RWPE1 (cell line): ENCODE measurements around the gene CSMD2.

ENCODE experiments used
- CTCF ChIA-PET: fragments of 350-600 bp; sonication (Branson Sonifier 250); formaldehyde crosslinking; extraction: SDS; loops from one replicate; lab custom pipeline; 2021; lab: Yijun Ruan, JAX
- POLR2A ChIA-PET: fragments of 400-600 bp; formaldehyde crosslinking; extraction: SDS; loops from one replicate; lab custom pipeline; 2020; ENCODE audit warnings: antibody characterized with exemption; ENCODE audit not compliant: low non-redundant PET; lab: Yijun Ruan, JAX
- DNase-seq: peaks from one replicate; pipeline ENCODE4 v3.0.0; 2012; ENCODE audit warnings: low spot score
- H3K27ac ChIP-seq: fragments of 450-650 bp; 2 replicates; pipeline ENCODE4 v1.5.1; 2017
- TF ChIP-seq, protein P1 (sequence below): fragments of 450-650 bp; conservative IDR thresholded peaks from 2 replicates; pipeline ENCODE4 v1.5.1; 2017; ENCODE audit warnings: low read depth, mild to moderate bottlenecking

Gene CSMD2

DNA sequence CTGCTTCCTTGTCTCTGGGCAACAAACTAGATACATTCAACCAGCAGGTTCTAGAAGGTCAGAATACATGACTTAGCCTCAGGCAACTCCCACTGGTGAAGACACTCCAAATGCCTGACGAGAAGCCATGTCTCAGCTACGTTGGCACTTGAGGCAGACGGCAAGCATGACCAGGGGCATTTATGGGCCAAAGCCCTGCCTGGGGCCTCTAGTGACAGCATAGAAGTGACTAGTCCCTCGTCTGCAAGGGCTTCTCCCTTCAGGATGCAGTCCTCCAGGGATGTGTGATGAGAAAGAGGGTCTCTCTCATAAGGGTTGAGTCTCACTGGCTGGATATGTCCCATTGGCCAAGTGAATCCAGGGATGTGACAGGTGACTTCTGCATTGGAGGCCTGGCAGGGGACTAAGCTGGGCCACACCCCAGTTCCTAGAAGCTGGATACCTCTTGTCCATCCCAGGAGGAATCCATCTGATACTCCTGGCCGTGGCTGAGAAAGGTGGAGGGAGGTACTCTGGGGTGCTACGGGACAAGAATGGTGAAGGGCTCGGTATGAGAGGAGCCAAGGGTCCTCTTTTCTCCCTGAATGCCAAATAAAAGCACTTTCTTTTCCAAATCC is 449.7 kb downstream of the CSMD2 start:
- POLR2A ChIA-PET, result no interaction called here
- CTCF ChIA-PET, result no interaction called here
- no peak for DNase-seq
- TF ChIP-seq, protein P1, sequence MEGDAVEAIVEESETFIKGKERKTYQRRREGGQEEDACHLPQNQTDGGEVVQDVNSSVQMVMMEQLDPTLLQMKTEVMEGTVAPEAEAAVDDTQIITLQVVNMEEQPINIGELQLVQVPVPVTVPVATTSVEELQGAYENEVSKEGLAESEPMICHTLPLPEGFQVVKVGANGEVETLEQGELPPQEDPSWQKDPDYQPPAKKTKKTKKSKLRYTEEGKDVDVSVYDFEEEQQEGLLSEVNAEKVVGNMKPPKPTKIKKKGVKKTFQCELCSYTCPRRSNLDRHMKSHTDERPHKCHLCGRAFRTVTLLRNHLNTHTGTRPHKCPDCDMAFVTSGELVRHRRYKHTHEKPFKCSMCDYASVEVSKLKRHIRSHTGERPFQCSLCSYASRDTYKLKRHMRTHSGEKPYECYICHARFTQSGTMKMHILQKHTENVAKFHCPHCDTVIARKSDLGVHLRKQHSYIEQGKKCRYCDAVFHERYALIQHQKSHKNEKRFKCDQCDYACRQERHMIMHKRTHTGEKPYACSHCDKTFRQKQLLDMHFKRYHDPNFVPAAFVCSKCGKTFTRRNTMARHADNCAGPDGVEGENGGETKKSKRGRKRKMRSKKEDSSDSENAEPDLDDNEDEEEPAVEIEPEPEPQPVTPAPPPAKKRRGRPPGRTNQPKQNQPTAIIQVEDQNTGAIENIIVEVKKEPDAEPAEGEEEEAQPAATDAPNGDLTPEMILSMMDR, result no peak
- no peak overlapping the region for H3K27ac ChIP-seq

DNA sequence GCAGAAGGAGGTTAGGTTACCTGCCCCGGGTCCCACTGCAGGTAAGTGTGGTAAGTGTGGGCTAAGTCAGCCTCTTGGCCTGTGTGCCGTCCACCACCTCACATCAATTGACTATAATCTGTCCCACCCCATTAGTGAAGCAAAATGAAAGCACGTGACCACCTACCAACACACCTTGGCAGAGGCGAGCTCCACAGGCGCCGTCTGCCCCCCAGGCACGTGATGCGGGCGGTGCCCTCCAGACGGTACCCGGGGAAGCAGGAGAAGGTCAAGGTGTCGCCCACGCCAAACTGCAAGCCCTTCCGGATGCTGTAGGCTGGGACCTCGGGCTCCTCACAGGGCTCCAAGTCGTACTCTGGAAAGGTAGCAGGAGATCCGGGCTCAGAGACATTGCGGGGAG is 450.6 kb downstream of the CSMD2 start:
- no peak for DNase-seq
- H3K27ac ChIP-seq, result no peak overlapping the region
- TF ChIP-seq, protein P1, result no peak
- POLR2A ChIA-PET, result no interaction called here
- CTCF ChIA-PET, result no interaction called here

DNA sequence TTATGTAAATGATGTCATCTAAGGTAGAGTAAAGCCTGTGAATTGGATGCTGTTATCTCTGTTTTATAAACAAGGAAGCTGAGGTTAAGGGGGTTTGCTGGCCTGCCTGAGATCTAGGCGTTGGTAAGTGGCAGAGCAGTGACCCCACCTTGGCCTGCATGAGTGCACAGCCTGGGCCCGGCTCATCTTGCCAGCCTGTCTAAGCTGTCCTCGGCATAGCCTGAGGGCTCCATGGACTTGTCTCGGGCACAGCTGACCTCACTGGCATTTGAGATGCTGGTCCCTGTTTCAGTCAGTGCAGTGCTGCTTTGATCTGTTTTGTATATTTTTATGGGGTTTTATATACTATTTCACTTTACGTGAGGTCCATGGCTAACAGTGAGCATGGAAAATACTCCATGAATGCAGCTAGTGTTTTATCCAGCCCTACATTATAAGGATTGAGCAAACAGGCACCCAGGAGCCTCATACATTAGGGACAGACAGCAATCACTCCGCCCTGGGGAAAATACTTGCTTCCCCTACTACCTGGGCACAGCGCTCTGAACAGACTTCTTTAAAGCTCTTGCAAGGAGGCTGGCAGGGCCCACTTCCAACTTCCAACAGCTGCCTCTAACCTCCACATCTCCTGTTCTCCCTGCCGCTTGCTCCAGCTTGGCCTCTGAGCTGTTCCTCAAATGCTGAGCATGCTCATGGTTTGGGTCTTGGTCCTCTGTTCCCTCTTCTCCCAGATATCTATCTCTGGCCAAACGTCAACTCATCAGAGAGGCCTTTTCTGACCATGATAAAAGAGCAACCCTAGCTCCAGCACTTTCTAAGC is 451.8 kb downstream of the CSMD2 start:
- DNase-seq, result no peak
- H3K27ac ChIP-seq, result no peak overlapping the region
- ChIA-PET POLR2A (no interaction called here), CTCF (interaction anchor here (0.7 to 1.2 kb wide), 2 partner anchors 12 to 81 kb away, joined by 3 to 4 read pairs; no protein-coding TSS in a partner anchor)
- TF ChIP-seq, protein P1, result no peak

- no peak overlapping the region for H3K27ac ChIP-seq
- CTCF ChIA-PET, result interaction anchor here (0.7 kb wide), 1 partner anchor 80 kb away, joined by 3 read pairs; no protein-coding TSS in a partner anchor
- POLR2A ChIA-PET, result no interaction called here
- DNase-seq, result no peak
- TF ChIP-seq, protein P1, result no peak
Measured at GRCh38 chr1:33712186-33712585, 452.8 kb downstream of the CSMD2 start.

DNA sequence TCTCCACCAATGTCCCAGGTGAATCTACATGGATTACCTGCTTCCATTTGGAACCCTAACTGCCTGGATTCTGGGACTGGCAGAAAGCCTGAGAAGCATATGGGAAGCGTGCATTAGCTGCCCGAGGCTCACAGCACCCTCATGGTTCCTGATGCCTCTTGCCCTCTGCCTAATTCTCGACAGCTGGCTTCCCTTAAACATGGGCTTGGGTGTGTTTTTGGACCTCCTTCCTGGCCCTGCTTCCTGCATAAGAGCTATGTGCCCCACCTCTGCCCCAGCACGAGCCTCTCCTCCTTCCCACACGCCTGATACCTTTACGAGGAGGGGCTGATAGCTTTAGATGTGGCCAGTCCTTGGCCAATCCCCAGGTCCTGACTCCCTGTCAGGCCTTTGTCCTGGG is 453.5 kb downstream of the CSMD2 start:
- ChIA-PET CTCF (no interaction called here), POLR2A (no interaction called here)
- TF ChIP-seq, protein P1, result no peak
- no peak for DNase-seq
- no peak overlapping the region for H3K27ac ChIP-seq

- no peak overlapping the region for H3K27ac ChIP-seq
- TF ChIP-seq, protein P1, result no peak
- ChIA-PET POLR2A (no interaction called here), CTCF (no interaction called here)
- no peak for DNase-seq
Measured at GRCh38 chr1:33710967-33711366, 454.1 kb downstream of the CSMD2 start.
